Mesenchymal stem cell (in vitro differentiated cells and primary cell): ENCODE data around the gene PRSS50.

Experiments used
- DNase-seq: peaks from one replicate; pipeline ENCODE4 v3.0.0-alpha.2; 2013
- H2AFZ ChIP-seq: one replicate; pipeline ENCODE4 v1.6.1; 2013; ENCODE audit warnings: low read depth, mild to moderate bottlenecking, control low read depth, inconsistent platforms, low read length, moderate library complexity
- H2AK5ac ChIP-seq: 2 replicates; pipeline ENCODE4 v1.6.1; 2013; ENCODE audit warnings: low read length, moderate library complexity, mild to moderate bottlenecking, inconsistent platforms; ENCODE audit not compliant: severe bottlenecking
- H2BK120ac ChIP-seq: one replicate; pipeline ENCODE4 v1.6.1; 2013; ENCODE audit warnings: low read depth, mild to moderate bottlenecking, inconsistent platforms, low read length, moderate library complexity
- H2BK12ac ChIP-seq, 2 experiments: one replicate each; pipeline ENCODE4 v1.6.1; 2013; ENCODE audit warnings: inconsistent platforms in 2 of 2, low read length in 2 of 2, mild to moderate bottlenecking in 2 of 2, moderate library complexity in 2 of 2, control low read depth in 1 of 2
- H2BK15ac ChIP-seq: one replicate; pipeline ENCODE4 v1.6.1; 2013; ENCODE audit warnings: mild to moderate bottlenecking, low read depth, inconsistent platforms; ENCODE audit not compliant: poor library complexity, severe bottlenecking
- H2BK5ac ChIP-seq: 2 replicates; pipeline ENCODE4 v1.6.1; 2013; ENCODE audit warnings: low read depth, mild to moderate bottlenecking, low read length, control low read depth, inconsistent platforms; ENCODE audit not compliant: poor library complexity, severe bottlenecking
- H3K14ac ChIP-seq, 2 experiments: one replicate each; pipeline ENCODE4 v1.6.1; 2013; ENCODE audit warnings: inconsistent platforms in 2 of 2, low read length in 2 of 2, control low read depth in 1 of 2, mild to moderate bottlenecking in 1 of 2, moderate library complexity in 1 of 2
- H3K18ac ChIP-seq, 2 experiments: one replicate each; pipeline ENCODE4 v1.6.1; 2013; ENCODE audit warnings: inconsistent platforms in 2 of 2, low read length in 2 of 2, control low read depth in 1 of 2, low read depth in 1 of 2, mild to moderate bottlenecking in 1 of 2
- H3K23ac ChIP-seq, 2 experiments: one replicate each; pipeline ENCODE4 v1.6.1; 2013; ENCODE audit warnings: inconsistent platforms in 2 of 2, low read length in 2 of 2, mild to moderate bottlenecking in 2 of 2, moderate library complexity in 2 of 2, control low read depth in 1 of 2
- H3K27ac ChIP-seq: 2 replicates; pipeline ENCODE4 v1.5.1; 2013; ENCODE audit warnings: mild to moderate bottlenecking, moderate library complexity, low read length, control low read depth, inconsistent platforms; ENCODE audit not compliant: poor library complexity, severe bottlenecking
- H3K27me3 ChIP-seq, 2 experiments: 2 replicates each; pipeline versions ENCODE4 v1.6.1 to v1.7.0; 2013; ENCODE audit warnings: low read length in 2 of 2, mild to moderate bottlenecking in 2 of 2, moderate library complexity in 2 of 2, control low read depth in 1 of 2, inconsistent platforms in 1 of 2; ENCODE audit not compliant: control insufficient read depth in 1 of 2, insufficient read depth in 1 of 2
- H3K36me3 ChIP-seq, 2 experiments: 2 replicates each; pipeline versions ENCODE4 v1.6.1 to v1.7.0; 2013; ENCODE audit warnings: low read length in 2 of 2, control low read depth in 1 of 2, inconsistent platforms in 1 of 2, low read depth in 1 of 2, mild to moderate bottlenecking in 1 of 2; ENCODE audit not compliant: insufficient read depth in 2 of 2, control insufficient read depth in 1 of 2
- H3K4ac ChIP-seq, 2 experiments: one replicate each; pipeline ENCODE4 v1.6.1; 2013; ENCODE audit warnings: inconsistent platforms in 2 of 2, low read length in 2 of 2, mild to moderate bottlenecking in 2 of 2, moderate library complexity in 2 of 2, control low read depth in 1 of 2, low read depth in 1 of 2
- H3K4me1 ChIP-seq: 2 replicates; pipeline ENCODE4 v1.6.1; 2013; ENCODE audit warnings: low read depth, low read length, control low read depth; ENCODE audit not compliant: control insufficient read depth, insufficient read depth
- H3K4me2 ChIP-seq: 2 replicates; pipeline ENCODE4 v1.6.1; 2013; ENCODE audit warnings: low read length, mild to moderate bottlenecking, inconsistent platforms; ENCODE audit not compliant: poor library complexity, severe bottlenecking
- H3K4me3 ChIP-seq, 2 experiments: 2 replicates each; pipeline versions ENCODE4 v1.5.1 to v1.7.0; 2013; ENCODE audit warnings: low read length in 2 of 2, mild to moderate bottlenecking in 2 of 2, control low read depth in 1 of 2, low read depth in 1 of 2; ENCODE audit not compliant: insufficient read depth in 1 of 2
- H3K79me1 ChIP-seq: replicated peaks from 2 replicates; pipeline ENCODE4 v1.6.1; 2013; ENCODE audit warnings: mild to moderate bottlenecking, control low read depth, low read length, inconsistent platforms; ENCODE audit not compliant: poor library complexity, severe bottlenecking
- H3K9ac ChIP-seq: 2 replicates; pipeline ENCODE4 v1.7.0; 2013; ENCODE audit warnings: mild to moderate bottlenecking, low read length, moderate library complexity
- H3K9me3 ChIP-seq: 2 replicates; pipeline ENCODE4 v1.7.0; 2013; ENCODE audit warnings: mild to moderate bottlenecking, low read length; ENCODE audit not compliant: control insufficient read depth
- H4K8ac ChIP-seq: one replicate; pipeline ENCODE4 v1.6.1; 2013; ENCODE audit warnings: inconsistent platforms, mild to moderate bottlenecking, low read length, moderate library complexity
- H4K91ac ChIP-seq: one replicate; pipeline ENCODE4 v1.6.1; 2013; ENCODE audit warnings: mild to moderate bottlenecking, low read length, inconsistent platforms
- WGBS: methylation state at CpG from one replicate; pipeline ENCODE4 v1.1.7; 2013; ENCODE audit warnings: mixed read lengths; 5-methylcytosine and 5-hydroxymethylcytosine counted together

The PRSS50 gene

DNA sequence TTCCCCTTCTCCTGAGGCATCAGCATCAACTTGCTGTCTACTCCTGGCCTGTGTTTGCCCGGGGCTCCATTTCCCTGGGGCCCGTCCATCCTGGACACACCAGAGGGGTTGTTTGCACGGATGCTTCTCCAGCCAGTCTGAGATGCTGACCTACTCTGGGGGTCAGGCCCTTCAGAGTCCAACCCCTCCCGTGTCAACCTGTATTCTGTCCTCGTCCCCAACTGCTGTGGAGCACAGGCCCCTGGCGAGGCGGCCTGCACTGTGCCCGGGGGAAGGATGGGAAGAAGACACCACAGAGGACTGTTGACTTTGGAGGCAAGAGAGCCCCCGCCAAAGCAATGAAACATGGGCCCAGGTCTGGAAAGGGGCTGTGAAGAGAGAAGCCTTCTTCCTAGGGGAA lies 50.0 kb downstream of the PRSS50 start:
- no peak overlapping the region for H3K14ac ChIP-seq
- WGBS: 92% methylated on average over 9 of the region's 9 CpGs

DNA sequence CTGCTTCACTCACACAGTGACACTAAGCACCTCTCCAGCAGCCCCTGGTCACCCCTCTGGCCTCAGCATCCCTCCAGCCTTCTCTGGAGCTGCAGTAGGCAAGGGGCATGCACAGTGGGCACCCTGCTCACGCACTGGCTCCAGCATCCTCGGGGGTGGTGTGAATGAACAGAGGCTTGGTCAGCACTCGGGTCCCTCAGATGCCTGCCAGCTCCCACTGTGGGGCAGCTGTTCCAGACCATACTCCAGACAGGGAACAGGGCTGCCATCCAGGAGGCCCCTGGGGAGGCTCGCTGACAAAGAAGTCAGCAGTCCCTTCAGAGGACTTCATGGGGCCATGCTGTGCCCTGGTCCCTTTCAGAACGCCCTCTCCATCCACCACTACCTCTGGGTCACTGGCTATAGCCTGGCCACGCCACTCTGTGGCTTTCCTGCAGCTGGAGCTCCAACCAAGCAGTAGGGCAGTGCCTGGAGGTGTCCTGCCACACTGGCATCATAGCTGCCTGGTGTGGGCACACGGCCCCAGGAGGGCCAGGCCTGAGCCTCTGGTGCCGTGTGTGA lies 50.5 kb downstream of the PRSS50 start:
- no peak overlapping the region for H3K9ac ChIP-seq
- H3K27me3 ChIP-seq: peaks cover 13 to 32% of the 10 kb centered on the region in 2 experiments
- 88% methylated on average over 8 of the region's 8 CpGs for WGBS
- DNase-seq: no peak
- H2BK120ac ChIP-seq: no peak overlapping the region
- no peak overlapping the region for H4K91ac ChIP-seq
- no peaks in the 10 kb centered on the region for H3K79me1 ChIP-seq
- no peak overlapping the region for H2BK12ac ChIP-seq
- H2AK5ac ChIP-seq: no peak overlapping the region
- no peak overlapping the region for H3K4me3 ChIP-seq
- H4K8ac ChIP-seq: no peak overlapping the region
- no peak overlapping the region for H3K18ac ChIP-seq
- no peak overlapping the region for H3K27ac ChIP-seq
- H2BK5ac ChIP-seq: no peak overlapping the region
- no peak overlapping the region for H2BK15ac ChIP-seq
- no peak overlapping the region for H2AFZ ChIP-seq
- no peaks in the 10 kb centered on the region for H3K36me3 ChIP-seq
- H3K4ac ChIP-seq: no peak overlapping the region
- no peak overlapping the region for H3K4me2 ChIP-seq
- no peak overlapping the region for H3K23ac ChIP-seq
- no peaks in the 10 kb centered on the region for H3K9me3 ChIP-seq
- peaks cover 8% of the 10 kb centered on the region for H3K4me1 ChIP-seq
- no peak overlapping the region for H3K14ac ChIP-seq

More for the DNA sequence above, 50.0 kb downstream of the PRSS50 start:
- Histone ChIP-seq H3K23ac (no peak overlapping the region), H3K4me3 (no peak overlapping the region), H2AFZ (no peak overlapping the region), H3K18ac (no peak overlapping the region), H4K8ac (no peak overlapping the region), H3K4me2 (no peak overlapping the region), H2BK15ac (no peak overlapping the region), H2BK12ac (no peak overlapping the region), H2AK5ac (no peak overlapping the region), H2BK5ac (no peak overlapping the region), H3K27me3 (peaks cover 13 to 31% of the 10 kb centered on the region in 2 experiments), H3K9ac (no peak overlapping the region), H3K79me1 (no peaks in the 10 kb centered on the region), H3K9me3 (no peaks in the 10 kb centered on the region), H2BK120ac (no peak overlapping the region), H4K91ac (no peak overlapping the region), H3K4ac (no peak overlapping the region), H3K27ac (no peak overlapping the region), H3K4me1 (peaks cover 8% of the 10 kb centered on the region), H3K36me3 (no peaks in the 10 kb centered on the region)
- DNase-seq: no peak

DNA sequence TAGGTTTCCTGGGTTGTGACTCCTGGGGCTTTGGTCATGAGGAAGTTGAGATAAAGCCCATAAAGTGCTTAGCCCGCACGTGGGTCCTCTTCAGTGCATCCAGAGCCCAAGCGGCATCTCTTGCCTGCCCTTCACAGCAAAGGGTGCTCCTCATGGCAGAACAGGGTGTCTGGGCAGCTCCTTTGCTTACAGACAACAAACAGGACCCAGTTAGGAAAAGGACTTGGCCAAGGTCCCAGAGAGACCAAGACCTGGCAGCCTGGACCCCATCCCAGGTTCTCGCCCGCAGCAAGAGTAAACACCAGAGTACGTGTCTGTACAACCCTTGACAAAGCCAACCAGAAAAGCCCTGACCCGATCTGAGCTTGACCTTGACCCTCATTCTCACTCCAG lies 51.2 kb downstream of the PRSS50 start:
- Histone ChIP-seq H3K14ac (no peak overlapping the region), H3K79me1 (no peaks in the 10 kb centered on the region), H3K4me3 (no peak overlapping the region), H3K18ac (no peak overlapping the region), H2AK5ac (no peak overlapping the region), H3K4me2 (no peak overlapping the region), H2BK12ac (no peak overlapping the region), H2BK120ac (no peak overlapping the region), H3K23ac (no peak overlapping the region), H3K36me3 (no peaks in the 10 kb centered on the region), H3K9me3 (no peaks in the 10 kb centered on the region), H4K8ac (no peak overlapping the region), H3K27me3 (peaks cover 13 to 35% of the 10 kb centered on the region in 2 experiments), H3K9ac (no peak overlapping the region), H2BK5ac (no peak overlapping the region), H4K91ac (no peak overlapping the region), H2BK15ac (no peak overlapping the region), H3K27ac (no peak overlapping the region), H3K4me1 (peaks cover 8% of the 10 kb centered on the region), H3K4ac (no peak overlapping the region), H2AFZ (no peak overlapping the region)
- 81% methylated on average over 7 of the region's 7 CpGs for WGBS
- DNase-seq: no peak

DNA sequence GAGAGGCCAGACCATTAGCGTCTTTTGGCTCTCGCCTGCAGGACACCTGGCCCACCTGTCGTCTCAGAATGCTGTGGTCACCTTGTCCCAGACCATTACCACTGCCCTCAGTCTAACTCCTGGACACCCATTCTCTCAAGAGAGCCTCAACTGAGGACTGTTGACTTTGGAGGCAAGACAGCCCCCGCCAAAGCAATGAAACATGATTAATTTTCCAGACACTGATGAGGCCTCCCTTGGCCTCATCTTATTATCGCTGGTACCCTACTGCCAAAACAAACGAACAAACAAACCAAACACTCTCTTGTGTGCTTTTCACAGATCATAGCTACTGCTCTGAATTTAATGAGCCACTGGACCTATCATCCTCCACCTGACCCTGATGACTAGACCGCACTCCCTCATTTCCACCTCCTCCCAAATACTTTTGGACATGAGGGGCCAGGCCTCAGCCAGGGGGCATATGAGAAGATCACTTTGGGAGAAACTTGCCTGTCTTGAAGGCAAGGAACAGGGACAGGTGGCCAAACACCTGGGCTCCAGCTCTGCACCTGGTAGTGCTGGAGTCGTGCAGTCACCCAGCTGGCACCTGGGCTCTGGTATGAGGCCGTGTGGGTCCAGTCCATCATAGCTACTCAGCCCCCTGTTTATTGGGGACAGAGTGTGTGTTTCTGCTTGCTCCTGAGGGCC lies 51.8 kb downstream of the PRSS50 start:
- no peak overlapping the region for H2BK15ac ChIP-seq
- no peak overlapping the region for H3K4ac ChIP-seq
- H2BK120ac ChIP-seq: no peak overlapping the region
- WGBS: 78% methylated on average over 8 of the region's 9 CpGs
- no peak overlapping the region for H3K4me2 ChIP-seq
- no peak overlapping the region for H2AK5ac ChIP-seq
- H4K8ac ChIP-seq: no peak overlapping the region
- H3K27me3 ChIP-seq: peaks cover 13 to 38% of the 10 kb centered on the region in 2 experiments
- no peaks in the 10 kb centered on the region for H3K79me1 ChIP-seq
- H2AFZ ChIP-seq: no peak overlapping the region
- H2BK5ac ChIP-seq: no peak overlapping the region
- no peak overlapping the region for H3K23ac ChIP-seq
- H3K4me3 ChIP-seq: no peak overlapping the region
- H3K36me3 ChIP-seq: no peaks in the 10 kb centered on the region
- no peak for DNase-seq
- no peak overlapping the region for H2BK12ac ChIP-seq
- H3K18ac ChIP-seq: no peak overlapping the region
- H3K14ac ChIP-seq: no peak overlapping the region
- H3K27ac ChIP-seq: no peak overlapping the region
- H3K9me3 ChIP-seq: no peaks in the 10 kb centered on the region
- H3K4me1 ChIP-seq: peaks cover 8% of the 10 kb centered on the region
- H3K9ac ChIP-seq: no peak overlapping the region
- H4K91ac ChIP-seq: no peak overlapping the region
